DMS79 (cell line): ENCODE results near the gene PDHB.

Source experiments
- DNase-seq: peaks from one replicate; lab custom pipeline; 2025; lab: John Stamatoyannopoulos, UW

The PDHB gene

DNA sequence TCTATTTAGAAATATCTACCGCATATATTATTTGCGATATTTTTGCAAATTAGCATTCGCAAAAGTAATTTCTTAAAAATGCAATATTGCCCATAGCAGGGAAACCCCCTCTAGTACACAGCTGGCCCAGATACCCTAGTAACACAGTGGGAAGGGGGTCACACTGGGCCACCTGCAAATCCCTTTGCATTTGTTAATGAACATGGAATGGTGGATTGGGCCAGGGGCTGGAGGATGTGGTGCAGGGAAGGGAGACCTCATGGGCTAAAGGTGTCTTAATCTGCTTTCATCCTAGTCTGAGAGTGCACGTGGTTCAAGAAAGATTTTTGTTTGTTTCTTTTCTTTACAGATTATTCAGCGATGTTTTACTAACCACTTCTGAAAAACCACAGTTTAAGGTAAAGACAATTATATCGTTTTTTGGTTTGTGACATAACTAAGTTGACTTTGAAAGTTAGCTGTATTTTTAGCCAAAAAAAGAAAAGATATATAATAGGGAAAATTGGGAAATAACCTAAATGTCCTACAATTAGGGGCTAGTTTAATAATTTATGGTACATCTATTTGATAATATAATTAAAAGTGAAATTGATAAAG is 30.0 kb downstream of the PDHB start:
- DNase-seq: no peak

DNA sequence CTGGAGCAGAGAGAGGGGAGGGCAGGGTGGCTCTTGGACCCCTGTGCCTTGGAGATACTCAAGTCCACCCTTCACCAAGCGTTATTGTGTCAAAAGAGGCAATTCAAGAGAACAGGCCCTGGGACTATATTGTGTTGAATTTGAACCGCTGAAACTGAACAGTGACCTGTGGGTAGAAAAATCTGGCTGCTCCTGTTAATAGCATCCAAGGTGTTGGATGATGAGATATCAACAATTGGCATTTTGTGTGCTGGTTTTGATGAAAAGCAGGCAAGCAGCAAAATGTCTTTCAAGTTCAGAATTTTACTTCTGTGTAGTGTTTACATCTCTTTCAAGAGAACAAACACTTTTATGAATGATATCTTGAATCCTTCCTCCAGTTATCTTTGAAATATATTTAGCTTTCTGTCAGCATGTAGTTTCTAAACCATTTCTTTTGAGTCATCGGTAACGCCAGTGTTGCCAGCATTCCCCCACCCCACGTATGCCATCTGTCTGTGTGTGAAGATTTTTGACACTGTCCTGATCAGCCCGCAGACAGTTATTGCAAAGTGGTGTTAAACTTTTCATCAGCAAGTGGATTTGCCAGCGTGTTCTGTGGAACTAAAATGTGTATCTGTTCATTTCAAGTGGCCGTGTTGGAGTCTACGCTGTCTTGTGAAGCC is 34.8 kb downstream of the PDHB start:
- no peak for DNase-seq

DNA sequence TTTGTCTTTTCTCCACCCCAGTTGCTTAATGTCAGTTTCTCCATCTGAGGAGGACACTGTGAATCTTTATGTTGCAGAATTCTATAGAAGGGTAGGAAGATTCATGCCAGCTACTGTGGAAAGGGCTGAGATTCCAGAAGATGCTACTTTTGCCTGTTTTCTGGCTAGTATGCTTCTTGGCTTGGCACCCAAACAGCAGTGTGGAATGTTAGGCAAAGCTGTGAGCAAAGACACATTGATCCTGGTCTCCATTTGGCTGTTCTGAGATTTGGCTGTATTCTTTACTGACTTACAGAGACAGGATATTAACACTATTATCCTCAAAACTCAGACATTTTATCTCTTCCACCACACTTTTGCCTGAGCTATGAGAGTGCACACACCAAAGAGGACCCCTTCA is 39.3 kb downstream of the PDHB start:
- DNase-seq: no peak

DNA sequence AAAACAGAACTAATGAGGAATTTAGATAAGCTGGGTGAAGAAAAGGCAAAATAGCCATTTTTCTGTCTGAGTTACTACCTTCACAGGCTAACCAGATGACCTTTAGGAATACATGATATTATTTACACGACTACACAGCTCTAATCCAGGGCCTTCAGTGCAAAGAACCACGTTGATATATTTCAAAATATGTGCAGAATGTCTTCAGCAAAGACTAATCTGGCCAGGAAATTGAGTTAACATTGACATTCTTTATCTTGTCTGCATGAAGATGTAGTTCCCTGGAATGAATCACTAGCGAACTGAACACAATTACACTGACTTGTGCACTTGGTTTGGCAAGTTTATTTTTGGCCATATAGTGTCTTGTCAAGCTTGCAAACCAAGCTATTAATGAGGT is 41.5 kb downstream of the PDHB start:
- DNase-seq: no peak

DNA sequence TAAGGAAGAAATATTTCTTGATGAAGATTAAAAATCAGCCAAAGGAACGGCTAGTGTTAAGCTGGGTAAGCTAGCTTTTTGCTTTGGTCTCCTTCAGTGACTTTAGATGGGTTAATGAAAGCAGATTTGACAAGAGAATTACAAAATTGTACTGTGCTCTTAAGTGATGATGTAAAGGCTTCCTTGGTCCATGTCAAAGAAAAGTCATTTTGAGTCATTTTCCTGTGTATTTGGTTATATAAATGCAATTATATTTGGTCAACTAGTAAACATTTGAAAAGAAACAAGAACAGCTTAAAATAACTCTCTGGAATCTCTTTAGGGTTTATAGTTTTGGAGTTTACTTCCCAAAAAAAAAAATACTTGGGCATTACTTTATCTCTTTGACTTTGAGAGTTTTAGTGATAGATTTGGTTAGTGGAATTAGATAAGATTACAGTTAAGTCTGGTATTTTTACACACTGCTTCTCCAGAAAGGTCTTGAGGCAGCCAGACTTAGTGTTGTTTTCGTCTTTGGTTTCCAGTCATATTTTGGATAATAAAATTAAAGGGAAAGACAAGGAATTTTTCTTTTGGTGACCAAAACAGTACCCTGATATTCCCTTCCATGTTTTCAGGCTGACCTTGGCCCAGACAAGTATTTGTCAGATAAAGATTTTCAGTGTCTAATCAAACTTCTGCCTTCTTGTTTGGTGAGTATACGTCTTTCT is 42.3 kb downstream of the PDHB start:
- DNase-seq: no peak

DNA sequence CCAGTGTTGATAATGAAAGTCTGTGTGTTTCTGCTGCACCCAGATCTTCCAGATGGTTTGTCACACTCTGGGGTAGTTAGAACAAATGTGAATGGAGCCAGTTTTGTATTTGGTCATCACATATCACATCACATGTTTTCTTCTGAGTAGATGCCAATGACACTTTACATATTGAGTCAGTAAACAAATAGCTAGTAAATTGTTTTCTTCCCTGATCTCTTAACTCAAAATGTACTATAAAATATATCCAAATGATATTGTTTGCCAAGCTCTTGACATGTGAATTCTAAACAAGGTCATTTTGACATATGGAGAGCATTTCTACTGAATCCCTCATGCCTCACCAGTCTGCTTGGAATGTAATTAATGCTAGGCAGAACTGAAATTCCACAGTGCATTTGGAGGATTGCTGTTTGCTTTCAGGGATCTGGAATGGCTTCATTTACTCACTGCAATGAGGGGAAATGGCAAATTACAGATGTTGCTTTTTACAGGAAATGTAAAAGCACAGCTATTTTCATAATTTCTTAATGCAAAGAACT is 45.0 kb downstream of the PDHB start:
- DNase-seq: no peak

DNA sequence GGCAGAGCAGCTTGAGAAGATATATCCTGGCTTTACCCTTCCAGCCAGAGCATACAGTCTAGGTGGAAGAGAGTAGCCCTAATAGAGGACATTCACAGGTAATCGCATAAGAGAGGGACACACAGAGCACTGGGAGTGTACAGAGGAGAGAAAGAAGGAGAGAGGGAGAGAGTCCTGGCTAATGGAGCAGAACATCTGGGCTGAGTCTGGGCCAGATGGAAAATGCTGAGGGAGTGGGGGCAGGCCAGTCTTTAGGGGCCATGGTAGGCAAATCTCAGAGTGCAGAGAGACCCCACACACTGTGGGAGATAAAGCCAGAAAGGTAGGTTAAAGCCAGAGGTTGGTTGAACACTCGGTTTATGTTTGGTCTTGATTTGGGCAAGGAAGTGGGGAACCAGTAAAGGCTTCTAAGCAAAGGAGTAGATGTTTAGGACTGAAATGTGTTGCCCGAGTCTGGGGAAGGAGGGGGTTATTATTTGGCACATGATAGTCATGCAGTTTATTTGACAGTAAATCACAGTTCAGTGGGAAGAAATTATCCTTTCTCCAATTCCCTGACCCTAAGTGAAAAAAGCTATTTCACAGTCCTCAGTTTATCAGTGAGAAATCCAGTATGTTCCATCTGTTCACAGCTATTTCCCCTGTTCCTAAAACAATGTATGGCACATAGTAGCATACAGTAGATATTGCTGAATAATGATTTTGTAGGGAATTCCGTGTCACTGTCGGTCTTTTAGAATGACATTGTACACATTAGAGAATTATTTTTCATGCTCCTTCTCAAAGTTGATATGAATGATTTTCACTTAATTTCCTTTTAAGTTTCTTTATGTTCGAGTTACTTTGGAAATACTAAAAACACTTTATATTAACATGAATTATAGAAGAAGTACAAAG is 45.7 kb downstream of the PDHB start:
- DNase-seq: no peak

DNA sequence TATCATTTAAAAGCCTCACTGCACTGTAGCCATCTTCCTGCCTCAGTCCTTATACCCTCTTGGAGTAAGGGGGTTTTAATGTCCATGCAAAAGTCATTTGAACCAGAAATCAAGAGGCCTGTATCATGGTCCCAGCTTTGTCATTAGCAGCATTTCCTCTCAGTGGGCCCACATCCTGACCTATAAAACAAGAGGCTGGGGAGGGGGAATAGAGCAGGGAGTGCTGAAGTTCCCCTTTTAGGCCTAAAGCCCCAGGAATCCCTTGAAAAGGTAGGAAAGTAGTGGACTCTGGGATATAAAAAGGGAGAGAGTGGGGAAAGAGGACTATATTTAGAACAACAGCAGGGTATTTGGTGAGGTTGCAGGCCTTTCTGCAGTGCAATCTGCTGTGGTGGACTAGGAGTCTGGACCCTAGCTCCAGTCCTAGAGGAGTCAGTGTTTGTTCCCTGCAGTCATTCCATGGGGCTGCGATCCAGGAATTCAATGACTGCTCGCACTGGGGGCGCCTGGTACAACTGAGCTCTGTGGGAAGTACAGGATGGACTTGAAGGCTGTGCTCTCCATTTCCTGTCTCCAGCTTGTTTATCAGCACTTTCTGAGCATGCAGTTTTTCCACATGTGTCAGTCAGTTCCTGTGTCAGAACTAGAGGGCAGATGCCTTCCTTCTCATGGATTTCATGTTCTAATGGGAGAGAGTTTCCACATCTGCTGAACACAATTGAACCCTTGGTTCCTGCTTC is 46.8 kb downstream of the PDHB start:
- DNase-seq: no peak

DNA sequence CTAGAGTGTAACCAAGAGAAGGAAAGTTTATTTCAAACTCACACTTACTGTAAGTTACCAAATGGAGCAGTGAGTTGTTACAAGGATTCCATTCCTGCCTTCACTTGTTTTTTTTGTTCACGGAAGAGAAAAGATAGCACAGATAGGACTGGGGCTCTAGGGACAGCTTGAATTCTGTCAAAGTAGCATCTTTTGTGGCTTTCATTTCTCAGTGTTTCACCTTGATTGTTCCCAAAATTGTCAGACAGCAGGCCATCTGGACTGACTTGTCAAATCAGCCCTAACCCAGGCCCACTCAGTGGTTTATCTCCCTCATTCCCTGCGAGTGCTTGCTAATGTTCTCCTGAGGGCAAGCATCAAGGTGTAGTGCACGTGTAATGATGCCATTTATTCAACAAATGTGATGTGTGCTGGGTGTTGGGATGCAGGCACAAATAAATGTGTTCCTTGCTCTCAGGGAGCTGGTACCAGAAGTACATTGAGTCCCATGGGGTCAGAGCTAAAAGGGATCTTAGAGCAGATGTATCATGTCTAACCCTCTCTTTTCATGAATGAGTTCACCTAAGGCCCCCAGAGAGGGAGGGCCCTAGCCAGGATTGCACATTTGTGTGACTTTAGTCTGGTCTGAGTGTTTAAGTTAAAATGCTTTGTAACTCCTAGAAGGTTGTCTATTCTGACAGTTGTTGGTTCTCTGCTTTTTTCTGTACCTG is 49.1 kb downstream of the PDHB start:
- DNase-seq: no peak

DNA sequence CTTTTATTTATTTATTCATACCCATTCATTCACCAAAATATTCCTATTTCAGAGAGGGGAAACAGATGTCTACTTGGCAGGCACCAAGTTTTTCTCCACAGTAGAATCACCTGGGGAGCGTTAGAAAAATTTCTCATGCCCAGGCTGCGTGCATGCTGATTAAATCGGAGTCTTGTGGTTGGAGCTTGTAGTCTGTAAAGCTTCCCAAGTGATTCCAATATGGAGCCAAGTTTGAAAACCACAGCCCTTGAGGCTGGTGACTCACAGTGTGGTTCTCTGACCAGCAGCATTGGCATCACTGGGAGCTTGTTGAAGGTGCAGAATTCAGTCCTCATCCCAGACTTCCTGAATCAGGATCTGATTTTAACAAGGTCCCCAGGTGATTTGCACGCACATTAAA is 49.7 kb downstream of the PDHB start:
- DNase-seq: peak; percentile 64

DNA sequence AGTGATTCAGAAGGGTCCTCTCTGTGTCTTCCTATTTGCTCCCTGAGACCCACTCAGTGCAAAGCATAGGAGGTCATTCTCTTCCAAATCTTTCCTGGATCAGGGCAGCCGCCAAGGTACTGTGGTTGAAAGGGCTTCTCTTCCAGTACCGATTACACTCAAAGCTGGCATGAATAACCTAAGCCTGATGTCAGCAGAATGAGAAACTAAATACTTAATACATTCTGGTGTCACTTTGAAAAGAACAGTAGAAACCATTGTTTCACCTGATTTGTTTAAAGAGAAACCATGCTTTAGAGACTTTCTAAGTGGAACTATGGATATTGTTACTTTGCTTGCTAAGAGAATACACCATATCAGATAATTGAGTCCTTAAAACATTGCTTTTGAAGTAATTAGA is 50.2 kb downstream of the PDHB start:
- peak; percentile 4 for DNase-seq

DNA sequence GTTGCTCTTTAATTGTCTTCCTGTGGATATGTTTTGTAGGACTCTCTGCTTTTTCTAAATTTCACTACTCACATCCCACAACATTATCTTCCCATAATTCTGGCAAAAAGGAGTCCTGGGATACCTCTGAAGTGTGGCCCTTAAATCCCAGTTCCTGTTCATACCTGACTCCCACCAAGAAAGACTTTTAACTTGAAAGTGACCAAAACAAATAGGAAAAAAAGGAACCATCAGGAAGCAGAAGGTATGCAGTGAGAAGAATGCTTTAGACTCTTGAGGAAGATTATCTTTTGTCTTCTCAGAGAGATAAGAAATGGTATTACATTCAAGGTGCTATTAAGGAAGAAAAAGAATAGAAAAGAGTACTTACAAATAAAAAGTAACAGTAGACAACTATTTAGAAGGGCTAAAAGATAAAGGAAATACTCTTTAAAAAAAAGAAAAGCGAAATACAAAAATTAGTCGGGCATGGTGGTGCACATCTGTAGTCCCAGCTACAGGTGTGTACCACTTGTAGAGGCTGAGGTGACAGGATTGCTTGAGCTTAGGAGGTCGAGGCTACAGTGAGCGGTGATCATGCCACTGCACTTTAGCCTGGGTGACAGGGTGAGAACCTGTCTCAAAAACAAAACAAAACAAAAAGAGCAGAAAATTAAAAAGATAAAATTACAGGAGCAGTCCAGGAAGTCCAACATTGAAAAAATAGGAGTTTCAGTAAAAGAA is 54.1 kb downstream of the PDHB start:
- DNase-seq: no peak

DNA sequence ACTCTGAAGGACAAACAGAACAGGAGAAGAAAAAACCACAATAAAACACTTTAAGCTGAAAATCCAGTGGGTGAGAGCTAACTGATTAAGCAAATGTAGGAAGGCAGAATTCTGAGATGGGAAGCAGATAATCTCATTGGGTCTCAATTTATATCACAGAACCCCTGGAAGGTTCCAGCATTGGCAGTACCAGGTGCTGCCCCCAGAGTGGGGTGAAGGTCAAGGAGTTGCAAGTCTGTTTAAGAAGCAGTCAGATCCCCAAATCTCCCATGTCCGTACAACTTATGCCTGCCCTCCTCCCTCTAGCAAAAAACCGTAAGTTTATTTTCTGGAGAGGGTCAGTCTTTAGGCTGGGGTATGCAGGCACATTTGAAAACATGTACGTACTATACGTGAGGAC is 55.9 kb downstream of the PDHB start:
- no peak for DNase-seq
